Measurements from ENCODE around the gene GATAD2A. TPM values are rescaled to one million over a fixed set of nuclear protein-coding genes. Genes with fewer than 3 reads are reported as not detected.

GATAD2A gene
- total and polyA plus RNA-seq, 2 of the 13 experiments (the other 11 are each of a cell fraction or from before 2014, with no cell fraction given), result 16.8 to 28.6 TPM

DNA sequence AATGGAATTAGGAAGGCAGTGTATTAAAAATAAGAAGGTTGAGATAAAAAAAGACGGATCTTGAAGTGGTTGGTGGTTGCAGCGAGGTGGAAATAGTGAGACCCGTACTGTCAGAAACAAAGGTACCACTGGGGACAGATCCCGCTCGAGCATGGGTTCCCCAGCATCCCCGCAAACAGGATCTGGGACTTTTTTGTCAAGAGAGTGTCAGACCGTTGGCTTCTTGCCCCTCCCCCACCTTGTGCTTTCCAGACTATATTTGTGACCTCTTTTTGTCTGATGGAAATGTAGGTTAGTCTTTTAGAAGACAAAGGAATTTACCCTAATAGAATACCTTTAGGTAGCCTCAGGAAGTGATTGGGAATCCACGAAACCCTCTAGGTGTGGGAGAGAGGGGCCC is 4.2 kb downstream of the GATAD2A start:
- Histone ChIP-seq H3K9ac (ENCODE audit: insufficient read depth, low read depth, low read length) (no peak overlapping the region), H3K9me3 (ENCODE audit: low read length) (no peaks in the 10 kb centered on the region), H3K4me1 (ENCODE audit: insufficient read depth, low read length) (peaks cover 54% of the 10 kb centered on the region), H3K36me3 (replicated peaks in 1 of 2; ENCODE audit: control insufficient read depth in 1 of 2, insufficient read depth in 2 of 2, low read length in 2 of 2) (0 out of 5 replicates have a peak, but pooled peaks cover 1 to 7% of the 10 kb centered on the region in 2 experiments), H3K4me3 (replicated peaks in 1 of 3; ENCODE audit: insufficient read depth in 1 of 3, low read depth in 2 of 3, low read length in 3 of 3) (no peak overlapping the region), H2AFZ (ENCODE audit: low read length) (no peak overlapping the region), H4K20me1 (ENCODE audit: insufficient read depth, low read length) (peaks cover 46% of the 10 kb centered on the region), H3K79me2 (ENCODE audit: insufficient read depth, low read length) (peaks cover 83% of the 10 kb centered on the region), H3K27me3 (ENCODE audit: control insufficient read depth in 1 of 2, insufficient read depth in 2 of 2, low read length in 2 of 2) (no peaks in the 10 kb centered on the region; a peak in 1 of 5 replicates), H3K4me2 (ENCODE audit: low read depth, low read length) (no peak overlapping the region), H3K27ac (ENCODE audit: extremely low read length, insufficient read depth, low read length) (no peak overlapping the region)
- 91% methylated on average over 8 of the region's 8 CpGs for WGBS (ENCODE audit: low lambda C conversion rate)
- ChIA-PET CTCF (ENCODE audit: low intra/inter-chr PET ratio, low total read pairs) (no interaction called here), POLR2A (no interaction called here)
- no peak for TF ChIP-seq EP300 (IDR thresholded peaks at IDR 0.05; ENCODE audit: low read depth in 2 of 2, low read length in 2 of 2)
- TF ChIP-seq EP300 (CRISPR knock-in tag; IDR thresholded peaks at IDR 0.05; ENCODE audit: borderline replicate concordance), result no peak
- no peak for TF ChIP-seq NR2F2 (IDR thresholded peaks at IDR 0.05; ENCODE audit: borderline replicate concordance, low read depth)
- no peak for TF ChIP-seq SRSF1 (optimal IDR thresholded peaks at IDR 0.05; ENCODE audit: low read depth, low read length)
- TF ChIP-seq, protein P1, sequence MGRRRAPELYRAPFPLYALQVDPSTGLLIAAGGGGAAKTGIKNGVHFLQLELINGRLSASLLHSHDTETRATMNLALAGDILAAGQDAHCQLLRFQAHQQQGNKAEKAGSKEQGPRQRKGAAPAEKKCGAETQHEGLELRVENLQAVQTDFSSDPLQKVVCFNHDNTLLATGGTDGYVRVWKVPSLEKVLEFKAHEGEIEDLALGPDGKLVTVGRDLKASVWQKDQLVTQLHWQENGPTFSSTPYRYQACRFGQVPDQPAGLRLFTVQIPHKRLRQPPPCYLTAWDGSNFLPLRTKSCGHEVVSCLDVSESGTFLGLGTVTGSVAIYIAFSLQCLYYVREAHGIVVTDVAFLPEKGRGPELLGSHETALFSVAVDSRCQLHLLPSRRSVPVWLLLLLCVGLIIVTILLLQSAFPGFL (CRISPR knock-in tag; IDR thresholded peaks at IDR 0.05), result no peak
- no peak for TF ChIP-seq BHLHE40 (IDR thresholded peaks at IDR 0.05; ENCODE audit: low read length)
- TF ChIP-seq GZF1 (CRISPR knock-in tag; IDR thresholded peaks at IDR 0.05), result no peak
- no peak for TF ChIP-seq ONECUT2 (CRISPR knock-in tag; IDR thresholded peaks at IDR 0.05)
- no peak for TF ChIP-seq ZNF256 (CRISPR knock-in tag; conservative IDR thresholded peaks at IDR 0.05)
- no peak for TF ChIP-seq ISL2 (CRISPR knock-in tag; IDR thresholded peaks at IDR 0.05)
- TF ChIP-seq ZNF253 (CRISPR knock-in tag; IDR thresholded peaks at IDR 0.05; ENCODE audit: borderline replicate concordance), result no peak
- no peak for TF ChIP-seq TCF7L2 (IDR thresholded peaks at IDR 0.05; ENCODE audit: low read depth, low read length)
- TF ChIP-seq RXRB (CRISPR knock-in tag; IDR thresholded peaks at IDR 0.05; ENCODE audit: borderline replicate concordance), result no peak
- TF ChIP-seq, protein P2, sequence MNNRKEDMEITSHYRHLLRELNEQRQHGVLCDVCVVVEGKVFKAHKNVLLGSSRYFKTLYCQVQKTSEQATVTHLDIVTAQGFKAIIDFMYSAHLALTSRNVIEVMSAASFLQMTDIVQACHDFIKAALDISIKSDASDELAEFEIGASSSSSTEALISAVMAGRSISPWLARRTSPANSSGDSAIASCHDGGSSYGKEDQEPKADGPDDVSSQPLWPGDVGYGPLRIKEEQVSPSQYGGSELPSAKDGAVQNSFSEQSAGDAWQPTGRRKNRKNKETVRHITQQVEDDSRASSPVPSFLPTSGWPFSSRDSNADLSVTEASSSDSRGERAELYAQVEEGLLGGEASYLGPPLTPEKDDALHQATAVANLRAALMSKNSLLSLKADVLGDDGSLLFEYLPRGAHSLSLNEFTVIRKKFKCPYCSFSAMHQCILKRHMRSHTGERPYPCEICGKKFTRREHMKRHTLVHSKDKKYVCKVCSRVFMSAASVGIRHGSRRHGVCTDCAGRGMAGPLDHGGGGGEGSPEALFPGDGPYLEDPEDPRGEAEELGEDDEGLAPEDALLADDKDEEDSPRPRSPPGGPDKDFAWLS (CRISPR knock-in tag; IDR thresholded peaks at IDR 0.05; ENCODE audit: borderline replicate concordance), result no peak
- TF ChIP-seq HDAC2 (CRISPR knock-in tag; IDR thresholded peaks at IDR 0.05), result no peak
- TF ChIP-seq NCOA2 (CRISPR knock-in tag; IDR thresholded peaks at IDR 0.05), result no peak
- no peak for TF ChIP-seq ZNF333 (CRISPR knock-in tag; IDR thresholded peaks at IDR 0.05; ENCODE audit: borderline replicate concordance)
- TF ChIP-seq EEA1 (CRISPR knock-in tag; IDR thresholded peaks at IDR 0.05; ENCODE audit: borderline replicate concordance), result no peak
- in situ Hi-C loops (cut with HindIII; ENCODE audit: extremely low pct_ligation_motif_present, low pct_unique_long_range_greater_than_20kb), result loop anchor here (5.0 kb wide), 1 partner anchor 37 kb away; no protein-coding TSS in a partner anchor
- no peak for FAIRE-seq
- intact Hi-C loops (cut with micrococcal nuclease; ENCODE audit: unreplicated experiment), result loop anchor here (5.0 kb wide), 1 partner anchor 78 kb away; no protein-coding TSS in a partner anchor
- ATAC-seq, result no peak
- no peak for DNase-seq (ENCODE audit: low spot score)
- BruUV-seq (replicated peaks), result no TSS peak
